Endothelial cell (in vitro differentiated cells): ENCODE data around the gene P2RY11. TPM values are rescaled to one million over a fixed set of nuclear protein-coding genes. Genes with fewer than 3 reads are reported as not detected.

Experiments
- DNase-seq: peaks from one replicate; pipeline ENCODE4 v3.0.0; 2021; ENCODE audit warnings: low spot score
- H3K27ac Mint-ChIP-seq: one replicate; pipeline ENCODE4 v1.8.0; 2021; ENCODE audit warnings: mixed read lengths, inconsistent platforms; ENCODE audit not compliant: unreplicated experiment
- H3K27me3 Mint-ChIP-seq: one replicate; pipeline ENCODE4 v1.8.0; 2021; ENCODE audit warnings: mild to moderate bottlenecking, moderate library complexity, mixed read lengths, inconsistent platforms; ENCODE audit not compliant: unreplicated experiment
- H3K36me3 Mint-ChIP-seq: one replicate; pipeline ENCODE4 v1.8.0; 2021; ENCODE audit warnings: mild to moderate bottlenecking, low read depth, mixed read lengths, inconsistent platforms; ENCODE audit not compliant: unreplicated experiment
- H3K4me1 Mint-ChIP-seq: one replicate; pipeline ENCODE4 v1.8.0; 2021; ENCODE audit warnings: mild to moderate bottlenecking, mixed read lengths, inconsistent platforms; ENCODE audit not compliant: unreplicated experiment
- H3K4me3 Mint-ChIP-seq: one replicate; pipeline ENCODE4 v1.8.0; 2021; ENCODE audit warnings: mild to moderate bottlenecking, mixed read lengths, inconsistent platforms; ENCODE audit not compliant: unreplicated experiment
- H3K9me3 Mint-ChIP-seq: one replicate; pipeline ENCODE4 v1.8.0; 2021; ENCODE audit warnings: mixed read lengths, inconsistent platforms; ENCODE audit not compliant: unreplicated experiment
- CTCF ChIP-seq: fragments of 200-600 bp; sonication (generic); IDR thresholded peaks from one replicate; pipeline ENCODE4 v1.5.0; 2021; ENCODE audit warnings: antibody characterized with exemption; ENCODE audit not compliant: unreplicated experiment
- total RNA-seq: library from RNA; stranded (reverse); fragmentation: NEBNext Ultra II Directional; extraction: Animal tissue kit (Norgen Biotek cat#: 25700); gene quantifications from one replicate; pipeline ENCODE4 v1.2.1, GENCODE V29; 2021; ENCODE audit not compliant: unreplicated experiment

P2RY11 gene
- total RNA-seq, 1 donor from 2014 or later = 16.3 TPM

GRCh38 chr19:10112895-10113591 is 1.6 kb downstream of the P2RY11 start:
- Mint-ChIP-seq H3K4me3 (peak overlapping the region; percentile 59), H3K4me1 (peaks cover 3% of the 10 kb centered on the region), H3K9me3 (no peaks in the 10 kb centered on the region), H3K36me3 (peaks cover 40% of the 10 kb centered on the region), H3K27ac (no peak overlapping the region), H3K27me3 (peaks cover 20% of the 10 kb centered on the region)
- TF ChIP-seq CTCF = peak; percentile 23
- DNase-seq = peak; percentile 65

DNA sequence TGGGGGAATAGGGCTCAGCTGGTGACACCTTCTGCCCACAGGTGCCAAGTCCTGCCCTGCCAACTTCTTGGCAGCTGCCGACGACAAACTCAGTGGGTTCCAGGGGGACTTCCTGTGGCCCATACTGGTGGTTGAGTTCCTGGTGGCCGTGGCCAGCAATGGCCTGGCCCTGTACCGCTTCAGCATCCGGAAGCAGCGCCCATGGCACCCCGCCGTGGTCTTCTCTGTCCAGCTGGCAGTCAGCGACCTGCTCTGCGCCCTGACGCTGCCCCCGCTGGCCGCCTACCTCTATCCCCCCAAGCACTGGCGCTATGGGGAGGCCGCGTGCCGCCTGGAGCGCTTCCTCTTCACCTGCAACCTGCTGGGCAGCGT is 2.1 kb downstream of the P2RY11 start:
- TF ChIP-seq CTCF = no peak
- Mint-ChIP-seq H3K4me1 (peaks cover 3% of the 10 kb centered on the region), H3K4me3 (no peak overlapping the region), H3K9me3 (no peaks in the 10 kb centered on the region), H3K27me3 (peaks cover 21% of the 10 kb centered on the region), H3K36me3 (peaks cover 40% of the 10 kb centered on the region), H3K27ac (no peak overlapping the region)
- DNase-seq = no peak

DNA sequence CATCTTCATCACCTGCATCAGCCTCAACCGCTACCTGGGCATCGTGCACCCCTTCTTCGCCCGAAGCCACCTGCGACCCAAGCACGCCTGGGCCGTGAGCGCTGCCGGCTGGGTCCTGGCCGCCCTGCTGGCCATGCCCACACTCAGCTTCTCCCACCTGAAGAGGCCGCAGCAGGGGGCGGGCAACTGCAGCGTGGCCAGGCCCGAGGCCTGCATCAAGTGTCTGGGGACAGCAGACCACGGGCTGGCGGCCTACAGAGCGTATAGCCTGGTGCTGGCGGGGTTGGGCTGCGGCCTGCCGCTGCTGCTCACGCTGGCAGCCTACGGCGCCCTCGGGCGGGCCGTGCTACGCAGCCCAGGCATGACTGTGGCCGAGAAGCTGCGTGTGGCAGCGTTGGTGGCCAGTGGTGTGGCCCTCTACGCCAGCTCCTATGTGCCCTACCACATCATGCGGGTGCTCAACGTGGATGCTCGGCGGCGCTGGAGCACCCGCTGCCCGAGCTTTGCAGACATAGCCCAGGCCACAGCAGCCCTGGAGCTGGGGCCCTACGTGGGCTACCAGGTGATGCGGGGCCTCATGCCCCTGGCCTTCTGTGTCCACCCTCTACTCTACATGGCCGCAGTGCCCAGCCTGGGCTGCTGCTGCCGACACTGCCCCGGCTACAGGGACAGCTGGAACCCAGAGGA is 2.6 kb downstream of the P2RY11 start:
- peaks cover 40% of the 10 kb centered on the region for H3K36me3 Mint-ChIP-seq
- TF ChIP-seq CTCF = no peak

GRCh38 chr19:10114651-10115391 is 3.3 kb downstream of the P2RY11 start:
- DNase-seq = no peak
- Mint-ChIP-seq H3K9me3 (no peaks in the 10 kb centered on the region), H3K4me1 (peaks cover 8% of the 10 kb centered on the region), H3K27me3 (peaks cover 25% of the 10 kb centered on the region), H3K36me3 (peaks cover 35% of the 10 kb centered on the region), H3K27ac (peak overlapping the region; percentile 70), H3K4me3 (no peak overlapping the region)
- no peak for TF ChIP-seq CTCF

More for the DNA sequence above, 2.6 kb downstream of the P2RY11 start:
- Mint-ChIP-seq H3K27ac (peak overlapping the region; percentile 70), H3K4me3 (no peak overlapping the region), H3K4me1 (peaks cover 7% of the 10 kb centered on the region), H3K27me3 (peaks cover 25% of the 10 kb centered on the region), H3K9me3 (no peaks in the 10 kb centered on the region)
- DNase-seq = no peak
